GM12878 (cell line): ENCODE measurements around the gene CAPN7. TPM values are rescaled to one million over a fixed set of nuclear protein-coding genes. Genes with fewer than 3 reads are reported as not detected.

Experiments
- ATF3 ChIP-seq: IDR thresholded peaks from 2 replicates; pipeline ENCODE4 v1.6.1; 2011; ENCODE audit warnings: low read depth, mild to moderate bottlenecking, low read length, moderate library complexity, borderline replicate concordance; ENCODE audit errors: extremely low read depth
- CHD1 ChIP-seq: IDR thresholded peaks from 2 replicates; pipeline ENCODE4 v1.6.1; 2012; ENCODE audit warnings: low read depth, low read length, improper control_type of control experiment
- EGR1 ChIP-seq, 2 experiments: IDR thresholded peaks; 1 replicate in 1 of 2; 2 replicates in 1 of 2; pipeline ENCODE4 v1.6.1; 2011 to 2012; ENCODE audit warnings: low read depth in 2 of 2, low read length in 2 of 2, borderline replicate concordance in 1 of 2, mild to moderate bottlenecking in 1 of 2, moderate library complexity in 1 of 2
- GATAD2B ChIP-seq: fragments of 450-650 bp; conservative IDR thresholded peaks from 2 replicates; pipeline ENCODE4 v1.6.1; 2017; ENCODE audit warnings: low read depth, mild to moderate bottlenecking, moderate library complexity
- JUND ChIP-seq: IDR thresholded peaks from 2 replicates; pipeline ENCODE4 v1.6.1; 2012; ENCODE audit warnings: low read depth, mild to moderate bottlenecking, low read length, improper control_type of control experiment, moderate library complexity
- KLF5 ChIP-seq: fragments of 450-650 bp; IDR thresholded peaks from 2 replicates; pipeline ENCODE4 v1.6.1; 2014; ENCODE audit warnings: mild to moderate bottlenecking; ENCODE audit not compliant: partially characterized antibody
- MXI1 ChIP-seq: fragments of 150-350 bp; IDR thresholded peaks from 2 replicates; pipeline ENCODE4 v1.6.1; 2011; ENCODE audit warnings: low read depth, mild to moderate bottlenecking, inconsistent platforms, low read length, improper control_type of control experiment
- MYB ChIP-seq: fragments of 150-350 bp; IDR thresholded peaks from 2 replicates; pipeline ENCODE4 v1.6.1; 2014; ENCODE audit warnings: mild to moderate bottlenecking, low read depth, low read length, borderline replicate concordance
- NRF1 ChIP-seq: conservative IDR thresholded peaks from 2 replicates; pipeline ENCODE4 v1.6.1; 2011; ENCODE audit warnings: mild to moderate bottlenecking, low read depth, low read length, improper control_type of control experiment
- RB1 ChIP-seq: fragments of 450-650 bp; formaldehyde crosslinking; IDR thresholded peaks from 2 replicates; pipeline ENCODE4 v1.6.1; 2017; ENCODE audit warnings: mild to moderate bottlenecking, borderline replicate concordance
- RCOR1 ChIP-seq: conservative IDR thresholded peaks from 2 replicates; pipeline ENCODE4 v1.6.1; 2012; ENCODE audit warnings: low read depth, low read length, improper control_type of control experiment
- RUNX3 ChIP-seq: IDR thresholded peaks from 2 replicates; pipeline ENCODE4 v1.6.1; 2012; ENCODE audit warnings: low read length, inconsistent platforms
- SMC3 ChIP-seq: IDR thresholded peaks from 2 replicates; pipeline ENCODE4 v1.6.1; 2011; ENCODE audit warnings: low read length, improper control_type of control experiment, borderline replicate concordance
- SUPT20H ChIP-seq: IDR thresholded peaks from 2 replicates; pipeline ENCODE4 v1.6.1; 2011; ENCODE audit warnings: low read depth, mild to moderate bottlenecking, low read length, moderate library complexity, borderline replicate concordance; ENCODE audit not compliant: control insufficient read depth
- TCF7 ChIP-seq: IDR thresholded peaks from 2 replicates; pipeline ENCODE4 v1.6.1; 2014; ENCODE audit warnings: antibody characterized with exemption, borderline replicate concordance
- WRNIP1 ChIP-seq: IDR thresholded peaks from 2 replicates; pipeline ENCODE4 v1.6.1; 2011; ENCODE audit warnings: low read depth, low read length, improper control_type of control experiment, borderline replicate concordance
- ZNF217 ChIP-seq: fragments of 450-650 bp; IDR thresholded peaks from 2 replicates; pipeline ENCODE4 v1.6.1; 2017; ENCODE audit warnings: antibody characterized with exemption, mild to moderate bottlenecking
- polyA plus RNA-seq, 11 experiments: library from polyadenylated mRNA; depleted of rRNA in 4 of 11; unstranded in 6 of 11; stranded (reverse) in 5 of 11; fragments of >200 nt; fragmentation: Nextera tagmentation in 4 of 11; fragmentation: Illumina TruSeq in 1 of 11; extraction: Ambion mirVana in 4 of 11; extraction: Trizol in 1 of 11; gene quantifications; 1 replicate in 1 of 11; 2 replicates in 10 of 11; pipeline versions ENCODE4 v1.2.1 to v1.2.3, GENCODE V29; 2011 to 2016; ENCODE audit warnings: inconsistent platforms in 2 of 11, missing spikeins in 2 of 11, low read depth in 1 of 11
- total RNA-seq, 4 experiments: library from RNA; depleted of rRNA in 3 of 4; stranded (reverse); fragments of >200 nt in 3 of 4; fragmentation: Illumina TruSeq in 1 of 4; extraction: Trizol in 1 of 4; gene quantifications; 2 replicates each; pipeline versions ENCODE4 v1.2.1 to v1.2.3, GENCODE V29; 2013 to 2021
- TF ChIP-seq, protein P1 (sequence below): fragments of 450-650 bp; conservative IDR thresholded peaks from 2 replicates; pipeline ENCODE4 v1.6.1; 2017; ENCODE audit warnings: mild to moderate bottlenecking, moderate library complexity
- TF ChIP-seq, protein P2 (sequence below): IDR thresholded peaks from 2 replicates; pipeline ENCODE4 v1.6.1; 2012; ENCODE audit warnings: low read depth, low read length, improper control_type of control experiment
- TF ChIP-seq, protein P3 (sequence below): fragments of 450-650 bp; formaldehyde crosslinking; IDR thresholded peaks from 2 replicates; pipeline ENCODE4 v1.4.0; 2020; ENCODE audit warnings: mild to moderate bottlenecking, moderate library complexity
- TF ChIP-seq, protein P4 (sequence below): fragments of 150-350 bp; IDR thresholded peaks from 2 replicates; pipeline ENCODE4 v1.6.1; 2014; ENCODE audit warnings: mild to moderate bottlenecking, low read depth, low read length

The CAPN7 gene
- total and polyA plus RNA-seq, 10 of the 15 experiments (the other 5 are each of a cell fraction or from before 2014, with no cell fraction given): 5.3 to 27.0 (median 18.2) TPM

DNA sequence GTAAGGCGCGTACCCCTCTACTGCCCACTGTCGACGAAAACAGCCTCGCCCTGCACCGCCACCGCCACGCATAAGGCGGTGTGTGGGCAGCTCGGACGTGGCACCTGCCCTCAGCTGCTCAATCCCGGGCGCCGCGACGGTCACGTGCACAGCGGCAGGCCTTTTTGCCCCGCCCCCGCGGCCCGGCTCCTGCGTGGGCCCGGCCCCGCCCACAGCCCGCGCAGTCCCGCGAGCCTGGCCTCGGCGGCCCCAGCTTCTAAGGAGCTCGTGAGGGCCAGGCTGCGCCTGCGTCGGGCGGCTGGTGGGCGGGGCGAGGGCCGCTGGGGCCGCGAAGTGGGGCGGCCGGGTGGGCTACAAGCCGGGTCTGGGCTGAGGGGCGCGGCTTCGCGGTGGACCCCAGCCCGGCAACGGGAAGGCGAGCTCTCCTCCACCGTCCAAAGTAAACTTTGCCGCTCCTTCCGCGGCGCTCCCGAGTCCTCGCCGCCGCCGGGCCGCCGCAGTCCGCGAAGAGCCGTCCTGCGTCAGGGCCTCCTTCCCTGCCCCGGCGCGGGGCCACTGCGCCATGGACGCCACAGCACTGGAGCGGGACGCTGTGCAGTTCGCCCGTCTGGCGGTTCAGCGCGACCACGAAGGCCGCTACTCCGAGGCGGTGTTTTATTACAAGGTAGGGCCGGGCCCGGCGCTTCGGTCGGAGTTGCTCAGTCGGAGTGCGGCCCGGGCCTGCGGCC, at the start of gene CAPN7 (continued):
- TF ChIP-seq, protein P1, sequence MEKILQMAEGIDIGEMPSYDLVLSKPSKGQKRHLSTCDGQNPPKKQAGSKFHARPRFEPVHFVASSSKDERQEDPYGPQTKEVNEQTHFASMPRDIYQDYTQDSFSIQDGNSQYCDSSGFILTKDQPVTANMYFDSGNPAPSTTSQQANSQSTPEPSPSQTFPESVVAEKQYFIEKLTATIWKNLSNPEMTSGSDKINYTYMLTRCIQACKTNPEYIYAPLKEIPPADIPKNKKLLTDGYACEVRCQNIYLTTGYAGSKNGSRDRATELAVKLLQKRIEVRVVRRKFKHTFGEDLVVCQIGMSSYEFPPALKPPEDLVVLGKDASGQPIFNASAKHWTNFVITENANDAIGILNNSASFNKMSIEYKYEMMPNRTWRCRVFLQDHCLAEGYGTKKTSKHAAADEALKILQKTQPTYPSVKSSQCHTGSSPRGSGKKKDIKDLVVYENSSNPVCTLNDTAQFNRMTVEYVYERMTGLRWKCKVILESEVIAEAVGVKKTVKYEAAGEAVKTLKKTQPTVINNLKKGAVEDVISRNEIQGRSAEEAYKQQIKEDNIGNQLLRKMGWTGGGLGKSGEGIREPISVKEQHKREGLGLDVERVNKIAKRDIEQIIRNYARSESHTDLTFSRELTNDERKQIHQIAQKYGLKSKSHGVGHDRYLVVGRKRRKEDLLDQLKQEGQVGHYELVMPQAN: peak; percentile 76; the same call in 1 of the 2 replicates
- TF ChIP-seq RCOR1: peak; percentile 83
- peak; percentile 89 for TF ChIP-seq MXI1
- no peak for TF ChIP-seq JUND
- TF ChIP-seq GATAD2B: peak; percentile 95; the same call in 1 of the 2 replicates
- peak; percentile 76; the same call in 1 of the 2 replicates for TF ChIP-seq ATF3
- TF ChIP-seq, protein P2, sequence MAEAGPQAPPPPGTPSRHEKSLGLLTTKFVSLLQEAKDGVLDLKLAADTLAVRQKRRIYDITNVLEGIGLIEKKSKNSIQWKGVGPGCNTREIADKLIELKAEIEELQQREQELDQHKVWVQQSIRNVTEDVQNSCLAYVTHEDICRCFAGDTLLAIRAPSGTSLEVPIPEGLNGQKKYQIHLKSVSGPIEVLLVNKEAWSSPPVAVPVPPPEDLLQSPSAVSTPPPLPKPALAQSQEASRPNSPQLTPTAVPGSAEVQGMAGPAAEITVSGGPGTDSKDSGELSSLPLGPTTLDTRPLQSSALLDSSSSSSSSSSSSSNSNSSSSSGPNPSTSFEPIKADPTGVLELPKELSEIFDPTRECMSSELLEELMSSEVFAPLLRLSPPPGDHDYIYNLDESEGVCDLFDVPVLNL: no peak
- TF ChIP-seq ZNF217: peak; percentile 22; the same call in 1 of the 2 replicates
- TF ChIP-seq SUPT20H: no peak
- TF ChIP-seq KLF5: peak; percentile 35
- peak; percentile 59 for TF ChIP-seq RUNX3
- TF ChIP-seq TCF7: no peak
- TF ChIP-seq WRNIP1: no peak
- peak in 1 of 2 experiments; percentile 96; a peak in 2 of 3 replicates for TF ChIP-seq EGR1 (IDR thresholded peaks at IDR 0.05; ENCODE audit: borderline replicate concordance in 1 of 2, low read depth in 2 of 2, low read length in 2 of 2)
- TF ChIP-seq, protein P3, sequence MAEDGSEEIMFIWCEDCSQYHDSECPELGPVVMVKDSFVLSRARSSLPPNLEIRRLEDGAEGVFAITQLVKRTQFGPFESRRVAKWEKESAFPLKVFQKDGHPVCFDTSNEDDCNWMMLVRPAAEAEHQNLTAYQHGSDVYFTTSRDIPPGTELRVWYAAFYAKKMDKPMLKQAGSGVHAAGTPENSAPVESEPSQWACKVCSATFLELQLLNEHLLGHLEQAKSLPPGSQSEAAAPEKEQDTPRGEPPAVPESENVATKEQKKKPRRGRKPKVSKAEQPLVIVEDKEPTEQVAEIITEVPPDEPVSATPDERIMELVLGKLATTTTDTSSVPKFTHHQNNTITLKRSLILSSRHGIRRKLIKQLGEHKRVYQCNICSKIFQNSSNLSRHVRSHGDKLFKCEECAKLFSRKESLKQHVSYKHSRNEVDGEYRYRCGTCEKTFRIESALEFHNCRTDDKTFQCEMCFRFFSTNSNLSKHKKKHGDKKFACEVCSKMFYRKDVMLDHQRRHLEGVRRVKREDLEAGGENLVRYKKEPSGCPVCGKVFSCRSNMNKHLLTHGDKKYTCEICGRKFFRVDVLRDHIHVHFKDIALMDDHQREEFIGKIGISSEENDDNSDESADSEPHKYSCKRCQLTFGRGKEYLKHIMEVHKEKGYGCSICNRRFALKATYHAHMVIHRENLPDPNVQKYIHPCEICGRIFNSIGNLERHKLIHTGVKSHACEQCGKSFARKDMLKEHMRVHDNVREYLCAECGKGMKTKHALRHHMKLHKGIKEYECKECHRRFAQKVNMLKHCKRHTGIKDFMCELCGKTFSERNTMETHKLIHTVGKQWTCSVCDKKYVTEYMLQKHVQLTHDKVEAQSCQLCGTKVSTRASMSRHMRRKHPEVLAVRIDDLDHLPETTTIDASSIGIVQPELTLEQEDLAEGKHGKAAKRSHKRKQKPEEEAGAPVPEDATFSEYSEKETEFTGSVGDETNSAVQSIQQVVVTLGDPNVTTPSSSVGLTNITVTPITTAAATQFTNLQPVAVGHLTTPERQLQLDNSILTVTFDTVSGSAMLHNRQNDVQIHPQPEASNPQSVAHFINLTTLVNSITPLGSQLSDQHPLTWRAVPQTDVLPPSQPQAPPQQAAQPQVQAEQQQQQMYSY (CRISPR knock-in tag): no peak
- TF ChIP-seq SMC3: peak; percentile 28; the same call in 1 of the 2 replicates
- TF ChIP-seq MYB: no peak
- peak; percentile 77 for TF ChIP-seq NRF1
- no peak for TF ChIP-seq RB1
- no peak for TF ChIP-seq CHD1
- TF ChIP-seq, protein P4, sequence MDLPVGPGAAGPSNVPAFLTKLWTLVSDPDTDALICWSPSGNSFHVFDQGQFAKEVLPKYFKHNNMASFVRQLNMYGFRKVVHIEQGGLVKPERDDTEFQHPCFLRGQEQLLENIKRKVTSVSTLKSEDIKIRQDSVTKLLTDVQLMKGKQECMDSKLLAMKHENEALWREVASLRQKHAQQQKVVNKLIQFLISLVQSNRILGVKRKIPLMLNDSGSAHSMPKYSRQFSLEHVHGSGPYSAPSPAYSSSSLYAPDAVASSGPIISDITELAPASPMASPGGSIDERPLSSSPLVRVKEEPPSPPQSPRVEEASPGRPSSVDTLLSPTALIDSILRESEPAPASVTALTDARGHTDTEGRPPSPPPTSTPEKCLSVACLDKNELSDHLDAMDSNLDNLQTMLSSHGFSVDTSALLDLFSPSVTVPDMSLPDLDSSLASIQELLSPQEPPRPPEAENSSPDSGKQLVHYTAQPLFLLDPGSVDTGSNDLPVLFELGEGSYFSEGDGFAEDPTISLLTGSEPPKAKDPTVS: 0 out of 2 replicates have a peak, but pooled peaks have one; percentile 12
